ENCODE measurements around the gene PDE7B.

DNA sequence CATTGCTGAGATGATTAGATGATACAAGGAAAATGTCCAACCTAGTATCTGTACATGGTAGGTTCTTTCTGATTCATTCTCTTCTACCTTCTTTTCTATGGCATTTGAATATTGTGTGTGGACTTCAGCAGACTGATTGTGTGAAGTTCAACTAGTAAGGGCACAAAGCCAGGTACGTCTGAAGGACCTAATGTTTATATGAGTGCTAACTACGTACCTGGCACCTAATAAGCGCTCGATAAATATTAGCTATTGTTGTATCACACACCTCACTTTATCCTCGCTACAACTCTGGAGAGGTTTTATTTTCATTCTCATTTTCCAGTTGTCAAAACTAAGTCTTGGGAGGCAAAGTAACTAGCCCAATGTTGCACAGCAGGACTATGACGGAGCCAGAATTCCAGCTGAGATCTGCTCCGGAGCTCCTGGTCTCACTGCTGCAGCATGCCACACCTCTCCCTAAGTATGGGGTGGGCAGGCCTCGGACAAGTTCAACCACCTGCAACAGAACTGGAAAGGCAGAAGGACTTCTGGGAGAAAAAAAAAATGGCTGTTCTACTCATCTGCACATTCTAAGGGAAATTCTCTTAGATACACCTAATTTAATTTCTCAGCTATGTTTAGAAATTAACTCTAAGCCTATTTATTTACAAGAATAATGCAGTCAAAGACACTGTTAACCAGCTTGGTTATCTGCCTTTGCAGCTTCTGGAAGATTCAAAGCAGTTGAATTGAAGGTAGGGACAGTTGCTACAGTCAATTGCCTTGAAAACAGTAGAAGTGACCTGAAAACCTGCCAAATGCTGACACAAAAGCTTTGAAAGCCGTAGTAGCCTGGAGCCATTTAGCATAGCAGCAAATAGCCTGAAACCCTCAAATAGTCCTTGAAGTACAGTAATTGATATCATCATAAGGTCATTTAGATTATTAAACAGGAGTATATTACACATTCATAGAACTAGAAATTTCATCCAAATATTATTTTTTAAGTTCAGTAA, 165.0 kb downstream of the PDE7B start:
- TF ChIP-seq CTCF (IDR thresholded peaks at IDR 0.05 in 8 of 11, conservative IDR thresholded peaks at IDR 0.05 in 3 of 11), result no peak
- no peak for TF ChIP-seq POLR2A (IDR thresholded peaks at IDR 0.05)
